ENCODE results near the gene HMGN4. TPM values are rescaled to one million over a fixed set of nuclear protein-coding genes. Genes with fewer than 3 reads are reported as not detected.

HMGN4 gene
- total RNA-seq, 1 donor from 2014 or later: 74.5 TPM

DNA sequence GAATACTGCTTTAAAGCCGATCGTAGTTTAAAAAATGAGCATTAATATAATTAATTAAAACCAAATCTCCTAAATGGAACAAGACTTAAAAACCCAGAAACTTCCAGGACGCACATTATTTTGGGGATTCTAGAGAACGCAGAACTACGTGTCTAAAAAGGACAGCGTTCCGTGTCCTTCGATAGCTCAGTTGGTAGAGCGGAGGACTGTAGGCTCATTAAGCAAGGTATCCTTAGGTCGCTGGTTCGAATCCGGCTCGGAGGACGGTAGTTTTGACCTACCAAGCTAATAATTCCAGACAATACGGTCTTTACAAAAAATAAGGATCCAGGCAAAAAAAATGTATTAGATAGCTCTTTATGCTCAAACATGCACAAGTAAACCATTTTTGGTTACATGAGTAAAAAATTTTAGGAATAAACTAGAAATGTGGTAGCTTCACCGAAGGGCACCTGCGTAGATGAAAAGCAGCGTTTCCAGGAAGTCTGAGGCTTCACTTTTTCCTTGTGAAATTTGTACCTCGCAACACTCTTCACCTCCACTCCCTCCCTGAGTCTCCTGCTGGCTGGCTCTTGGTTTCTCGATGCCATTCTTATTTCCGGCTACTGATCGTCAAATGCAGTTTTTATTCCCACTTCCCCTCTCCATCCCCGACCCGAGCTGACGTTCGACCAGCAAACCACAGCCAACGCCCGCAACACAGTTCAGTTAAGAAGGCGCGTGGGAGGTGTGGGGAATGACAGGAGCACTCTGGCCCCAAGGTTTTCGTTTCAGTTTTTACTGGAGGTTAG lies 39.0 kb downstream of the HMGN4 start:
- intact Hi-C loops (cut with micrococcal nuclease): loop anchor here (1.0 to 10.0 kb wide), 2 partner anchors 19 to 1108 kb away; partner anchors contain the start of gene ABT1
- Mint-ChIP-seq H3K27me3 (no peaks in the 10 kb centered on the region), H3K36me3 (ENCODE audit: low read depth) (no peaks in the 10 kb centered on the region), H3K4me1 (peaks cover 19% of the 10 kb centered on the region), H3K27ac (peak overlapping the region; percentile 21), H3K9me3 (peaks cover 15% of the 10 kb centered on the region), H3K4me3 (peak overlapping the region; percentile 73)
- CTCF ChIA-PET: interaction anchor here (1.2 kb wide), 1 partner anchor 19 kb away, joined by 7 read pairs; no protein-coding TSS in a partner anchor
- ATAC-seq (ENCODE audit: low read depth) (peak; percentile 55), DNase-seq (no peak)
- TF ChIP-seq, protein P1, sequence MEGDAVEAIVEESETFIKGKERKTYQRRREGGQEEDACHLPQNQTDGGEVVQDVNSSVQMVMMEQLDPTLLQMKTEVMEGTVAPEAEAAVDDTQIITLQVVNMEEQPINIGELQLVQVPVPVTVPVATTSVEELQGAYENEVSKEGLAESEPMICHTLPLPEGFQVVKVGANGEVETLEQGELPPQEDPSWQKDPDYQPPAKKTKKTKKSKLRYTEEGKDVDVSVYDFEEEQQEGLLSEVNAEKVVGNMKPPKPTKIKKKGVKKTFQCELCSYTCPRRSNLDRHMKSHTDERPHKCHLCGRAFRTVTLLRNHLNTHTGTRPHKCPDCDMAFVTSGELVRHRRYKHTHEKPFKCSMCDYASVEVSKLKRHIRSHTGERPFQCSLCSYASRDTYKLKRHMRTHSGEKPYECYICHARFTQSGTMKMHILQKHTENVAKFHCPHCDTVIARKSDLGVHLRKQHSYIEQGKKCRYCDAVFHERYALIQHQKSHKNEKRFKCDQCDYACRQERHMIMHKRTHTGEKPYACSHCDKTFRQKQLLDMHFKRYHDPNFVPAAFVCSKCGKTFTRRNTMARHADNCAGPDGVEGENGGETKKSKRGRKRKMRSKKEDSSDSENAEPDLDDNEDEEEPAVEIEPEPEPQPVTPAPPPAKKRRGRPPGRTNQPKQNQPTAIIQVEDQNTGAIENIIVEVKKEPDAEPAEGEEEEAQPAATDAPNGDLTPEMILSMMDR (IDR thresholded peaks at IDR 0.05): no peak
- POLR2A ChIA-PET: interaction anchor here (1.1 to 2.5 kb wide), 3 partner anchors 12 to 39 kb away, joined by 3 to 15 read pairs (median 8); partner anchors contain the start of gene HMGN4

DNA sequence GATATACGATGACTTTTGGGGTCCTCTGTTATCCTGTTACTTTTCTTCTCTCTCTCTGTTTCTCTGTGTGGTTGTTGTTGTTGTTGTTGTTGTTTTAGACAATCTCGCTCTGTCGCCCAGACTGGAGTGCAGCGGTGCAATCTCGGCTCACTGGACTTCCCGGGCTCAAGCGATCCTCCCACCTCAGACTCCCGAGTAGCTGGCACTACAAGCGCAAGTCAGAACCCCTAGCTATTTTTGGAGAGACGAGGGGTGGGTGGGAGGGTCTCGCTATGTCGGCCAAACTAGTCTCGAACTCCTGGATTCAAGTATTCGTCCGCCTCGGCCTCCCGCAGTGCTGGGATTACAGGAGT lies 39.5 kb downstream of the HMGN4 start:
- TF ChIP-seq, protein P1 (IDR thresholded peaks at IDR 0.05): no peak
- intact Hi-C loops (cut with micrococcal nuclease): loop anchor here (1.0 to 10.0 kb wide), 2 partner anchors 19 to 1107 kb away; partner anchors contain the start of gene ABT1
- ATAC-seq (ENCODE audit: low read depth) (no peak), DNase-seq (no peak)
- ChIA-PET POLR2A (interaction anchor here (1.1 to 2.5 kb wide), 3 partner anchors 12 to 40 kb away, joined by 3 to 15 read pairs (median 8); partner anchors contain the start of gene HMGN4), CTCF (interaction anchor here (1.2 to 1.4 kb wide), 2 partner anchors 8 to 18 kb away, joined by 3 to 7 read pairs; no protein-coding TSS in a partner anchor)
- peaks cover 15% of the 10 kb centered on the region for H3K9me3 Mint-ChIP-seq
- no peaks in the 10 kb centered on the region for H3K27me3 Mint-ChIP-seq
- no peaks in the 10 kb centered on the region for H3K36me3 Mint-ChIP-seq (ENCODE audit: low read depth)
- peak overlapping the region; percentile 73 for H3K4me3 Mint-ChIP-seq
- H3K27ac Mint-ChIP-seq: no peak overlapping the region
- H3K4me1 Mint-ChIP-seq: peaks cover 16% of the 10 kb centered on the region

DNA sequence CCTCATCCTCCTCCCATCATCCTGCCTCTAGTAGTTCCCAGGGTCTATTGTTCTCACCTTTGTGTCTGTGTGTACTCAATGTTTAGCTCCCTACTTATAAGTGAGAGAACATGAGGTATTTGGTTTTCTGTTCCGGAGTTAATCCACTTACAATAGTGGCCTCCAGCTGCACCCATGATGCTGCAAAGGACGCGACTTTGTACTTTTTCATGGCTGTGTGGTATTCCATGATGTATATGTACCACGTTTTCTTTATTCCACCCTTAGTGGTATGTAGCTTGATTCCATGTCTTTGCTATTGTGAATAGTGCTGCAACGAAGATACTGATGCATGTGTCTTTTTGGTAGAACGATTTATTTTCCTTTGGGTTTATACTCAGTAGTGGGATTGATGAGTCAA lies 40.1 kb downstream of the HMGN4 start:
- POLR2A ChIA-PET: interaction anchor here (2.5 kb wide), 1 partner anchor 16 kb away, joined by 15 read pairs; no protein-coding TSS in a partner anchor
- no peak for DNase-seq
- ATAC-seq (ENCODE audit: low read depth): no peak

DNA sequence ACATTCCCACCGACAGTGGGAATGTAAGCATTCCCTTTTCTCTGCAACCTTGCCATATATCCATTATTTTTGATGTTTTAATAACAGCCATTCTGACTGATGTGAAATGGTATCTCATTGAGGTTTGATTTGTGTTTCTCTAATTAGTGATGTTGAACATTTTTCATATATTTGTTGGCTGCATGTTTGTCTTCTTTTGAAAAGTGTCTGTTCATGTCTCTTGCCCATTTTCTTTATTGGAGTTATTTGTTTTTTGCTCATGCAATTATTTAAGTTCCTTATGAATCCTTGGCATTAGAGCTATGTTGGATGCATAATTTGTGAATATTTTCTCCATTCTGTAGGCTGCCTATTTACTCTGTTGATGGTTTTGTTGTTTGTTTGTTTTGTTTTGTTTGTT lies 40.6 kb downstream of the HMGN4 start:
- Mint-ChIP-seq H3K36me3 (ENCODE audit: low read depth) (no peaks in the 10 kb centered on the region), H3K9me3 (peaks cover 15% of the 10 kb centered on the region), H3K4me3 (no peak overlapping the region), H3K27ac (no peak overlapping the region), H3K27me3 (peaks cover 10% of the 10 kb centered on the region), H3K4me1 (peaks cover 16% of the 10 kb centered on the region)
- DNase-seq: no peak
- no peak for ATAC-seq (ENCODE audit: low read depth)
- ChIA-PET CTCF (interaction anchor here (1.4 to 2.5 kb wide), 2 partner anchors 9 to 16 kb away, joined by 3 to 10 read pairs; no protein-coding TSS in a partner anchor), POLR2A (interaction anchor here (2.5 kb wide), 1 partner anchor 15 kb away, joined by 15 read pairs; no protein-coding TSS in a partner anchor)
- intact Hi-C loops (cut with micrococcal nuclease): loop anchor here (10.0 kb wide), 1 partner anchor 1106 kb away; no protein-coding TSS in a partner anchor
- TF ChIP-seq, protein P1 (IDR thresholded peaks at IDR 0.05): no peak

More for the DNA sequence above, 40.1 kb downstream of the HMGN4 start:
- Mint-ChIP-seq H3K4me3 (no peak overlapping the region), H3K27me3 (peaks cover 5% of the 10 kb centered on the region), H3K4me1 (peaks cover 16% of the 10 kb centered on the region), H3K27ac (no peak overlapping the region), H3K36me3 (ENCODE audit: low read depth) (no peaks in the 10 kb centered on the region), H3K9me3 (peaks cover 15% of the 10 kb centered on the region)
- TF ChIP-seq, protein P1 (IDR thresholded peaks at IDR 0.05): no peak
- intact Hi-C loops (cut with micrococcal nuclease): loop anchor here (10.0 kb wide), 1 partner anchor 1107 kb away; no protein-coding TSS in a partner anchor
- CTCF ChIA-PET: interaction anchor here (1.4 to 2.5 kb wide), 2 partner anchors 9 to 17 kb away, joined by 3 to 10 read pairs; no protein-coding TSS in a partner anchor

Data from activated B cell treated with CpG ODN at 0.5 μM for 24 hours (primary cell).